MCF 10A (cell line): ENCODE results near the gene TOMM70. TPM values are rescaled to one million over a fixed set of nuclear protein-coding genes. Genes with fewer than 3 reads are reported as not detected.

Experiments
- BruUV-seq: library from RNA; stranded (reverse); fragments of 400-500 nt; replicated peaks from 2 replicates; lab custom pipeline; 2021; lab: Mats Ljungman, UMichigan
- CTCF ChIA-PET: fragments of 300-600 bp; sonication (Branson Sonifier 250); formaldehyde crosslinking; extraction: SDS; loops from one replicate; lab custom pipeline; 2021; ENCODE audit warnings: antibody characterized with exemption, inconsistent platforms; lab: Yijun Ruan, JAX
- POLR2A ChIA-PET: fragments of 300-600, 350-650 bp; sonication (Branson Sonifier 250); formaldehyde crosslinking; extraction: SDS; loops from one replicate; lab custom pipeline; 2020; ENCODE audit warnings: antibody characterized with exemption, inconsistent platforms; lab: Yijun Ruan, JAX
- DNase-seq: peaks from one replicate; pipeline ENCODE4 v3.0.0-alpha.2; 2018; ENCODE audit not compliant: unreplicated experiment
- H3K27ac Mint-ChIP-seq: one replicate; pipeline ENCODE4 v1.8.0; 2022; ENCODE audit warnings: mild to moderate bottlenecking, low read depth, mixed read lengths; ENCODE audit not compliant: unreplicated experiment
- H3K27me3 Mint-ChIP-seq: one replicate; pipeline ENCODE4 v1.8.0; 2022; ENCODE audit warnings: mixed read lengths; ENCODE audit not compliant: insufficient read depth, unreplicated experiment
- H3K36me3 Mint-ChIP-seq: one replicate; pipeline ENCODE4 v1.8.0; 2022; ENCODE audit warnings: mild to moderate bottlenecking, moderate library complexity, mixed read lengths; ENCODE audit not compliant: insufficient read depth, unreplicated experiment
- H3K4me1 Mint-ChIP-seq: one replicate; pipeline ENCODE4 v1.8.0; 2022; ENCODE audit warnings: mixed read lengths; ENCODE audit not compliant: insufficient read depth, unreplicated experiment
- H3K4me3 Mint-ChIP-seq: one replicate; pipeline ENCODE4 v1.8.0; 2022; ENCODE audit warnings: mild to moderate bottlenecking, moderate library complexity, mixed read lengths; ENCODE audit not compliant: unreplicated experiment
- H3K9me3 Mint-ChIP-seq: one replicate; pipeline ENCODE4 v1.8.0; 2022; ENCODE audit warnings: mixed read lengths; ENCODE audit not compliant: unreplicated experiment
- CTCF ChIP-seq: fragments of 200-600 bp; IDR thresholded peaks from one replicate; pipeline ENCODE4 v1.8.0; 2022; ENCODE audit warnings: antibody characterized with exemption, mild to moderate bottlenecking; ENCODE audit not compliant: unreplicated experiment
- intact Hi-C: fragments of 100-400 bp; cut with micrococcal nuclease; formaldehyde crosslinking; loops from 2 replicates; pipeline ENCODE4 v1.14.1; 2022
- total RNA-seq: library from RNA; stranded (reverse); gene quantifications from 2 replicates; pipeline ENCODE4 v1.2.3, GENCODE V29; 2022

TOMM70 gene
- total RNA-seq, 1 experiment from 2014 or later: 58.2 TPM

DNA sequence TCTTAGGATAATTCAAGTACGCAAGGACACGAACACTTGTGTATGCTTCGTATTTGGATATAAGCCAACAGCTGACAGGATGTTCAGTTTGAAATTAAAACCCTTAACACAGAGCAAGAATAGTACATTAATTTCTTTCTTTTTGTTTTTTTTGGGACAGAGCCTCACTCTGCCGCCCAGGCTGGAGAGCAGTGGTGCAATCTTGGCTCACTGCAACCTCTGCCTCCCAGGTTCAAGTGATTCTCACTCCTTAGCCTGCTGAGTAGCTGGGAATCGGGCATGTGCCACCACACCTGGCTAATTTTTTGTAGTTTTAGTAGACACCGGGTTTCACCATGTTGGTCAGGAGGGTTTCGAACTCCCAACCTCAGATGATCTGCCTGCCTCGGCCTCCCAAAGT lies 32.4 kb downstream of the TOMM70 start:
- Mint-ChIP-seq H3K9me3 (no peaks in the 10 kb centered on the region), H3K27ac (no peak overlapping the region), H3K4me3 (no peak overlapping the region), H3K27me3 (no peaks in the 10 kb centered on the region), H3K36me3 (peaks cover 72% of the 10 kb centered on the region), H3K4me1 (no peaks in the 10 kb centered on the region)
- POLR2A ChIA-PET: interaction anchor here (0.7 kb wide), 1 partner anchor 14 kb away, joined by 3 read pairs; no protein-coding TSS in a partner anchor
- BruUV-seq: no TSS peak
- intact Hi-C loops: no loop called here
- CTCF ChIA-PET: no interaction called here
- TF ChIP-seq CTCF: no peak
- DNase-seq: peak; percentile 6

DNA sequence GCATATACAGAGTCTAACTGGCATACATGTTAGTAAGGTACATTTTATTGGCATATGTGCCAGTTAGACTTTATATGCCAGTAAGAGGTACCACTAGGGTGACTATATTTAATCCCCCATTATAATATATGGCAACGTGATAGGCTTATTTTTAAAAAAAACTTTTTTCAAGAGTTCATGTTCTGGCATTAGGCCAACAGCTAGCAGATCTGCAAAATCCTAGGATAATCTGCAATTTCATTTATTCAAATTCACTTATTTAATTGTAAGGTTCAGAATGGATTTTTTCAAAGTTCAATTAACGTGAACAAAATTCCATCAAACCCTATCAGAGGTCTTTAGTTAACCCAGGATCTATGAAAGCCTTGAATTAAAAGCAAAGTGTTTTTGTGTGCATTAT lies 34.5 kb downstream of the TOMM70 start:
- no peak for DNase-seq
- POLR2A ChIA-PET: interaction anchor here (0.6 to 1.6 kb wide), 3 partner anchors 21 to 35 kb away, joined by 3 read pairs; no protein-coding TSS in a partner anchor
- Mint-ChIP-seq H3K27ac (no peak overlapping the region), H3K27me3 (no peaks in the 10 kb centered on the region), H3K36me3 (peaks cover 76% of the 10 kb centered on the region), H3K9me3 (no peaks in the 10 kb centered on the region), H3K4me3 (no peak overlapping the region), H3K4me1 (peaks cover 5% of the 10 kb centered on the region)
- CTCF ChIA-PET: interaction anchor here (1.2 kb wide), 1 partner anchor 89 kb away, joined by 4 read pairs; no protein-coding TSS in a partner anchor
- intact Hi-C loops: no loop called here
- no TSS peak for BruUV-seq
- TF ChIP-seq CTCF: no peak

GRCh38 chr3:100364421-100364820 lies 36.5 kb downstream of the TOMM70 start:
- H3K9me3 Mint-ChIP-seq: no peaks in the 10 kb centered on the region
- DNase-seq: no peak
- H3K27ac Mint-ChIP-seq: no peak overlapping the region
- intact Hi-C loops: no loop called here
- peaks cover 5% of the 10 kb centered on the region for H3K4me1 Mint-ChIP-seq
- POLR2A ChIA-PET: interaction anchor here (0.9 to 1.2 kb wide), 3 partner anchors 9 to 37 kb away, joined by 3 to 4 read pairs (median 4); partner anchors contain the start of genes LNP1 and TOMM70
- no peak overlapping the region for H3K4me3 Mint-ChIP-seq
- TF ChIP-seq CTCF: no peak
- peaks cover 80% of the 10 kb centered on the region for H3K36me3 Mint-ChIP-seq
- no TSS peak for BruUV-seq
- CTCF ChIA-PET: interaction anchor here (0.8 kb wide), 1 partner anchor 532 kb away, joined by 3 read pairs; no protein-coding TSS in a partner anchor
- H3K27me3 Mint-ChIP-seq: no peaks in the 10 kb centered on the region

DNA sequence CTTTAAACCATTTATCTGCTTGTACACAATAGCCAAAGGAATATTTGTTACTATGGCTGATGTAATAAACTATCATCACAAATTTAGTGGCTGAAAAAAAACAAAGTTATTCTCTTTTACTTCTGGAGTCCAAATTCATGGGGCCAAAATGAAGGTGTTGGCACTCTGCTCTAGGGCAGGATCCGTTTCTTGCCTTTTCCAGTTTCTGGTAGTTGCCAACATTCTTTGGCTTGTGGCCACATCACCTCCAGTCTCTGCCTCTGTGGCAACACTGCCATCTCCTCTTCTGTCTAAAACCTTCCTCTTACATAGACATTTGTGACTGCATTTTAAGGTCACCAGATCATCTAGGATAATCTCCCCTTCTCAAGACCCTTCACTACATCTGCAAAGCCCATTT lies 39.0 kb downstream of the TOMM70 start:
- no TSS peak for BruUV-seq
- CTCF ChIA-PET: interaction anchor here (0.7 to 1.2 kb wide), 2 partner anchors 18 to 531 kb away, joined by 3 read pairs; no protein-coding TSS in a partner anchor
- H3K4me3 Mint-ChIP-seq: no peak overlapping the region

More for the DNA sequence above, 39.0 kb downstream of the TOMM70 start:
- POLR2A ChIA-PET: interaction anchor here (0.7 to 1.7 kb wide), 3 partner anchors 8 to 29 kb away, joined by 3 to 4 read pairs (median 3); no protein-coding TSS in a partner anchor
- Mint-ChIP-seq H3K27ac (no peak overlapping the region), H3K27me3 (no peaks in the 10 kb centered on the region), H3K4me1 (peaks cover 5% of the 10 kb centered on the region), H3K36me3 (peaks cover 74% of the 10 kb centered on the region), H3K9me3 (no peaks in the 10 kb centered on the region)
- no peak for TF ChIP-seq CTCF
- intact Hi-C loops: no loop called here
- peak; percentile 4 for DNase-seq
